HL-60 (cell line): ENCODE measurements around the gene GLIS1.

Experiments used
- DNase-seq, 2 experiments: peaks; one replicate each; pipeline ENCODE4 v3.0.0-alpha.2; 2010 to 2020; ENCODE audit warnings: low read depth in 1 of 2, low spot score in 1 of 2
- H3K27ac ChIP-seq: fragments of 250-450 bp; sonication (Bioruptor Pico); replicated peaks from 2 replicates; pipeline ENCODE4 v1.5.1; 2020; ENCODE audit warnings: mild to moderate bottlenecking, moderate library complexity
- H3K27me3 ChIP-seq: fragments of 250-450 bp; sonication (Bioruptor Pico); 2 replicates; pipeline ENCODE4 v1.5.1; 2021; ENCODE audit warnings: mild to moderate bottlenecking, moderate library complexity; ENCODE audit not compliant: insufficient read depth, poor library complexity, severe bottlenecking
- H3K4me3 ChIP-seq: replicated peaks from 2 replicates; pipeline ENCODE4 v1.5.1; 2011; ENCODE audit warnings: mild to moderate bottlenecking, control low read depth, low read length; ENCODE audit not compliant: insufficient read depth
- CTCF ChIP-seq: IDR thresholded peaks from one replicate; pipeline ENCODE4 v1.5.1; 2011; ENCODE audit warnings: low read length, control low read depth, inconsistent platforms; ENCODE audit not compliant: insufficient read depth
- GABPA ChIP-seq: IDR thresholded peaks from 2 replicates; pipeline ENCODE4 v1.6.1; 2012; ENCODE audit warnings: low read depth
- POLR2AphosphoS5 ChIP-seq: IDR thresholded peaks from 2 replicates; pipeline ENCODE4 v1.6.1; 2012; ENCODE audit warnings: low read depth
- REST ChIP-seq: IDR thresholded peaks from 2 replicates; pipeline ENCODE4 v1.6.1; 2012; ENCODE audit warnings: low read depth; ENCODE audit not compliant: insufficient replicate concordance
- SPI1 ChIP-seq: IDR thresholded peaks from 2 replicates; pipeline ENCODE4 v1.6.1; 2012; ENCODE audit warnings: low read depth, mild to moderate bottlenecking, borderline replicate concordance

The GLIS1 gene

GRCh38 chr1:53550201-53550741, 188.7 kb downstream of the GLIS1 start:
- no peak overlapping the region for H3K4me3 ChIP-seq
- H3K27ac ChIP-seq: no peak overlapping the region
- no peaks in the 10 kb centered on the region for H3K27me3 ChIP-seq
- TF ChIP-seq GABPA: no peak
- TF ChIP-seq POLR2AphosphoS5: no peak
- TF ChIP-seq SPI1: no peak
- no peak for TF ChIP-seq CTCF
- no peak for TF ChIP-seq REST
- DNase-seq: no peak

GRCh38 chr1:53549781-53550180, 189.2 kb downstream of the GLIS1 start:
- DNase-seq: no peak
- TF ChIP-seq GABPA: no peak
- no peak for TF ChIP-seq REST
- no peak for TF ChIP-seq CTCF
- H3K27me3 ChIP-seq: no peaks in the 10 kb centered on the region

GRCh38 chr1:53549287-53549686, 189.7 kb downstream of the GLIS1 start:
- H3K27ac ChIP-seq: no peak overlapping the region
- no peak overlapping the region for H3K4me3 ChIP-seq
- DNase-seq: no peak
- no peaks in the 10 kb centered on the region for H3K27me3 ChIP-seq
- no peak for TF ChIP-seq POLR2AphosphoS5

More at GRCh38 chr1:53549781-53550180, 189.2 kb downstream of the GLIS1 start:
- no peak overlapping the region for H3K4me3 ChIP-seq
- no peak overlapping the region for H3K27ac ChIP-seq

GRCh38 chr1:53548031-53548491, 190.9 kb downstream of the GLIS1 start:
- TF ChIP-seq SPI1: no peak
- TF ChIP-seq POLR2AphosphoS5: no peak
- TF ChIP-seq CTCF: no peak
- no peak for TF ChIP-seq REST
- no peak for TF ChIP-seq GABPA
- Histone ChIP-seq H3K27ac (no peak overlapping the region), H3K27me3 (no peaks in the 10 kb centered on the region), H3K4me3 (no peak overlapping the region)
- no peak for DNase-seq
